Suprapubic skin (tissue), 4 donors: Measurements from ENCODE around the gene BAIAP2. TPM values are rescaled to one million over a fixed set of nuclear protein-coding genes. Genes with fewer than 3 reads are reported as not detected.

Experiments
- DNase-seq, 2 donors: peaks; one replicate each; pipeline ENCODE4 v3.0.0-alpha.2; 2019; ENCODE audit warnings: low spot score in 2 of 2
- H3K27ac ChIP-seq: fragments of 200-600 bp; sonication (generic); one replicate; pipeline ENCODE4 v1.5.1; 2019
- H3K27me3 ChIP-seq: fragments of 200-600 bp; sonication (generic); one replicate; pipeline ENCODE4 v1.5.1; 2019
- H3K36me3 ChIP-seq: fragments of 200-600 bp; sonication (generic); one replicate; pipeline ENCODE4 v1.5.1; 2019
- H3K4me1 ChIP-seq: fragments of 200-600 bp; sonication (generic); one replicate; pipeline ENCODE4 v1.5.1; 2019
- H3K4me3 ChIP-seq: fragments of 200-600 bp; sonication (generic); one replicate; pipeline ENCODE4 v1.5.1; 2019; ENCODE audit warnings: mild to moderate bottlenecking
- H3K9me3 ChIP-seq: fragments of 200-600 bp; sonication (generic); one replicate; pipeline ENCODE4 v1.5.1; 2019
- EP300 ChIP-seq: sonication (generic); formaldehyde crosslinking; IDR thresholded peaks from one replicate; pipeline ENCODE4 v1.6.1; 2017; ENCODE audit warnings: antibody characterized with exemption
- POLR2A ChIP-seq, 2 donors: fragments of 450-650 bp; IDR thresholded peaks; one replicate each; pipeline ENCODE4 v1.6.1; 2017; ENCODE audit warnings: antibody characterized with exemption in 2 of 2, mild to moderate bottlenecking in 2 of 2, moderate library complexity in 2 of 2
- POLR2AphosphoS5 ChIP-seq, 3 donors: sonication (generic); formaldehyde crosslinking; IDR thresholded peaks; one replicate each; pipeline ENCODE4 v1.6.1; 2017; ENCODE audit warnings: antibody characterized with exemption in 3 of 3
- WGBS: methylation state at CpG from one replicate; pipeline ENCODE4 v1.1.5; 2018; 5-methylcytosine and 5-hydroxymethylcytosine counted together
- total RNA-seq, 4 donors: library from RNA; depleted of rRNA; stranded (reverse); fragments of >200 nt; gene quantifications; one replicate each; pipeline ENCODE4 v1.1.0, GENCODE V29; 2016
- TF ChIP-seq, protein P1 (sequence below), 2 donors: fragments of 200-600 bp in 1 of 2; fragments of 450-650 bp in 1 of 2; sonication (generic) in 1 of 2; IDR thresholded peaks; one replicate each; pipeline ENCODE4 v1.5.1; 2016 to 2019; ENCODE audit warnings: antibody characterized with exemption in 2 of 2, mild to moderate bottlenecking in 1 of 2, moderate library complexity in 1 of 2

Gene BAIAP2
- total RNA-seq, 4 donors from 2014 or later, result 214 to 283 (median 260) TPM

DNA sequence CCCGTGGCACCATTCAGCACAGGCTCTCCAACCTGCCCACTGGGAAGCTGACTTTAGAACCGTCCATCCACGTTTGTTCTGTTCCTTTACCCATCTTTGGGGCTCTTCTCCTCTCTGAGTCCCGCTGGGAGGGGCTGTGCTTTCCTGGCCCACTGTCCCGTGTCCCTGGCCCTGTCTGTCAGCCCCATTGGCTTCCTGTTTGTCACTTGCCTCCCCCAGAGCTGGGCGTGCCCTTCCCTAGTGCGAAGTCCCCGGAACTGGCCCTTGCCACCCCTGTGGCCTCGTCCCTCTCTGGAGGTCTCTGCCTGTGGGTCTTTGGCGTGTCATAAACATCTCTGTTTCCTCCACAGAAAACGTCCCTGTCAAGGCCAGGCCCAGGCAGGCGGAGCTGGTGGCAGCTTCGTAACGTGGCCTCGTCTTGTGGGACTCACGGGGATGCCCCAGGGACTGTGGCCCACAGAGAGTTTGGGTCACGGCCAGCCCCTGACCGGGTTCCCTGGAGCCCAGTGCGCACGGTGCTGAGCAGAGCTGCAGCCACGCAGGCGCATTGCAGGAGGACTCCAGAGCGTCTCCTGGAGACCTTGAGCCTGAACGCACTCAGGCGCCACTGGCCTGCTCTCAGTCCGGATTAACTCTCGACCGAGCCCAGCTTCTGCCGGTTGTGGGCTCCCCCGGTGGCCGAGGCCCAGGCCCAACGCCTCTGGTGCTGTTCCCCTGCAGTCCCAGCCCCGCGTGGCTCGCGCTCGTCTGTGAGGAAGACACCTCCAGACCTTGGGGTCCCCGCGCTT, 36.0 kb upstream of the BAIAP2 start:
- H3K27ac ChIP-seq, result no peak overlapping the region

DNA sequence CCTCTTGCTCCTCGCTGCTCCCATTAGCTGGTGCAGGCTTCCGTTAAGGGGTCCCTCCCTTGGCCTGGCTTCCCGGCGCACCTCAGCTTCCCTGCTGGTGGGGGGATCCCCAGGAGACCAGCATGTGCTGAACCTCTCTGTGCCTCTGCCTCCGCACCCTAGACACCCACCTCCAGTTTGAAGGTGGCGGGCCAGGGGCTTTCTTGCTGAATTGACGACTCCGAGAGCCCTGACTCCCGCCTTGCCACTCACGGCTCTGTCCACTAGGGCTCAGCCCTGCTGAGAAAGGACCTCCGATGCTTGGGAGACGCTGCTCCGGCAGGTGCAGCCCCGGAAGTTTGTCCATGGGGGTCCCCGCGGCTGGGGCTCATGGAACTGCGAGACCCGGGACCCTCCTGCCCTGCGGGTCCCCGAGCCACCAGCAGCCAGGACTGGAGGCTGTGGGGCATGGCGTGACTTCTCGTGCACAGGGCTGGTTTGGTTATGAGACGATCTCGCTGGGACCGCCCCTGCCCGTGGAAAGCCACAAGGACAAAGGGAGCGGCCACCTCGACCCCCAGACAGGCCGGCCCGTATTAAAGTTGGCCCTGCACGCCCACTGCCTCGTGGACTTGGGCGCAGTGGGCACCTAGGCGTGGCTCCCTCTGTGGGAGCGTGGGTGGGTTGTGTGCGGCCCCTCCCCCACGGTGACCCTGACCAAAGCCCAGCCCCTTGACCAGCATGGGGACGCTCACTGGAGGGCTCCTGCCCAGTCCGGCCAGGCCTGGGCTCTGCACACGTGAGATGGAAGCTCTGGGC, 35.2 kb upstream of the BAIAP2 start:
- Histone ChIP-seq H3K4me1 (peaks cover 39% of the 10 kb centered on the region), H3K27ac (no peak overlapping the region), H3K27me3 (peaks cover 17% of the 10 kb centered on the region), H3K36me3 (peaks cover 56% of the 10 kb centered on the region), H3K4me3 (no peak overlapping the region), H3K9me3 (no peaks in the 10 kb centered on the region)
- TF ChIP-seq POLR2AphosphoS5 (IDR thresholded peaks at IDR 0.05) (no peak), POLR2A (IDR thresholded peaks at IDR 0.05) (no peak), EP300 (no peak)
- TF ChIP-seq, protein P1, sequence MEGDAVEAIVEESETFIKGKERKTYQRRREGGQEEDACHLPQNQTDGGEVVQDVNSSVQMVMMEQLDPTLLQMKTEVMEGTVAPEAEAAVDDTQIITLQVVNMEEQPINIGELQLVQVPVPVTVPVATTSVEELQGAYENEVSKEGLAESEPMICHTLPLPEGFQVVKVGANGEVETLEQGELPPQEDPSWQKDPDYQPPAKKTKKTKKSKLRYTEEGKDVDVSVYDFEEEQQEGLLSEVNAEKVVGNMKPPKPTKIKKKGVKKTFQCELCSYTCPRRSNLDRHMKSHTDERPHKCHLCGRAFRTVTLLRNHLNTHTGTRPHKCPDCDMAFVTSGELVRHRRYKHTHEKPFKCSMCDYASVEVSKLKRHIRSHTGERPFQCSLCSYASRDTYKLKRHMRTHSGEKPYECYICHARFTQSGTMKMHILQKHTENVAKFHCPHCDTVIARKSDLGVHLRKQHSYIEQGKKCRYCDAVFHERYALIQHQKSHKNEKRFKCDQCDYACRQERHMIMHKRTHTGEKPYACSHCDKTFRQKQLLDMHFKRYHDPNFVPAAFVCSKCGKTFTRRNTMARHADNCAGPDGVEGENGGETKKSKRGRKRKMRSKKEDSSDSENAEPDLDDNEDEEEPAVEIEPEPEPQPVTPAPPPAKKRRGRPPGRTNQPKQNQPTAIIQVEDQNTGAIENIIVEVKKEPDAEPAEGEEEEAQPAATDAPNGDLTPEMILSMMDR (IDR thresholded peaks at IDR 0.05), result no peak
- 100% methylated on average over 4 of the region's 40 CpGs for WGBS
- peak in 1 of 2 donors; percentile 63 for DNase-seq

More for the DNA sequence above, 36.0 kb upstream of the BAIAP2 start:
- Histone ChIP-seq H3K36me3 (peaks cover 56% of the 10 kb centered on the region), H3K4me1 (peaks cover 38% of the 10 kb centered on the region), H3K9me3 (no peaks in the 10 kb centered on the region), H3K4me3 (no peak overlapping the region), H3K27me3 (peaks cover 9% of the 10 kb centered on the region)
- TF ChIP-seq EP300 (no peak), POLR2AphosphoS5 (IDR thresholded peaks at IDR 0.05) (no peak), POLR2A (IDR thresholded peaks at IDR 0.05) (no peak)
- TF ChIP-seq, protein P1 (IDR thresholded peaks at IDR 0.05), result no peak
- 89% methylated on average over 36 of the region's 39 CpGs for WGBS
- DNase-seq, result peak in 1 of 2 donors; percentile 59

DNA sequence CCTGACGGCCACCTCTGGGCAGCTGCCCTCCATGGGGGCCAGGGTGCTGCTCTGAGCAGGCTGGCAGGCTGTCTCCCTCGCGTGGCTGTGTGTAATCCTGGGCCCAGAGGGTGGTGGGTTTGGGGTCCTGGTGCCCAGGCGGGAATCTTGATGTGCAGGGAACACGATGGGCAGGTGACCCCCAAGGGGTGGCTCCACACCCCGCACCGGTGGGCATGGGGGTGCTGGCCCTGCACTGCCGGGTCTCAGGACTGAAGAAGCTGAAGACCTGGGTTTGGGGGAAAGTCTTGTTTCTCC, 34.7 kb upstream of the BAIAP2 start:
- 94% methylated on average over 7 of the region's 8 CpGs for WGBS
- peaks cover 50% of the 10 kb centered on the region for H3K36me3 ChIP-seq

DNA sequence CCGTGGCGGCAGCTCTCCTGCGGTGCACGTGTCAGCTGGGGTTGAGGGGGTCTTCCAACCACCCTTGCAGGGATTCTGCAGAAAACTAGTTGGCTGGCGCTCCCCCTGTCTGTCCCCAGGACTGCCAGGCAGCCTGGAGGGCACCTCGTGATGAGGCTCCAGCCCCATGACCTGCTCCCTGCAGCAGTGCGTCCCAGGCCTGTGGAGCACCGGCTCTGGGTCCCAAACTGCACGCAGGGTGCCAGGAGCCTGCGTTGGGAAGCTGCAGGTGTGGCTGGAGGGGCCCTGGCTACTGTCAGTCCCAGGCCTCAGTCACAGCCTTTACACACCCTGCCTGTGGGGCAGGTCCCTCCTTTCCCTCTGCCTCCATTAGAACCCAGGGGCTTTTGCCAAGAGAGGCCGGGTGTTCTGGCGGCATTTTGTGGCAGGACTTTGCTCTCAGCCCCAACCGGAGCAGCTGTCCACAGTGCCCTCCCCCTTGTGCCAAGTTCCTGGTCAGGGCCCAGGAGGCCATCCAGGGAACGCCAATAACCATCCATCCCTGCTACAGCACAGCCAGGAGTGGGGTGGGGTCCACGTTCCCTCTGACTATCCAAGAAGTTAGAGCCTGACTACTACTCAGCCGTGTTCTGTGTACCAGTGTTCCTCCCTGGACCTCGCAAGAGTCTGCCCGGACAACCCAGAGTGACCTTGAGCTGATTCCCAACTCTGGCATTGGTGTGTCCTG, 34.2 kb upstream of the BAIAP2 start:
- Histone ChIP-seq H3K4me3 (no peak overlapping the region), H3K9me3 (no peaks in the 10 kb centered on the region), H3K27ac (no peak overlapping the region), H3K36me3 (peaks cover 45% of the 10 kb centered on the region), H3K4me1 (peaks cover 31% of the 10 kb centered on the region), H3K27me3 (peaks cover 24% of the 10 kb centered on the region)
- TF ChIP-seq POLR2AphosphoS5 (IDR thresholded peaks at IDR 0.05) (no peak), POLR2A (IDR thresholded peaks at IDR 0.05) (no peak), EP300 (no peak)
- TF ChIP-seq, protein P1 (IDR thresholded peaks at IDR 0.05), result no peak
- DNase-seq, result no peak
- 47% methylated on average over 7 of the region's 18 CpGs for WGBS

More for the DNA sequence above, 34.7 kb upstream of the BAIAP2 start:
- no peaks in the 10 kb centered on the region for H3K9me3 ChIP-seq
- peaks cover 22% of the 10 kb centered on the region for H3K27me3 ChIP-seq
- TF ChIP-seq POLR2A (IDR thresholded peaks at IDR 0.05) (no peak), EP300 (no peak), POLR2AphosphoS5 (IDR thresholded peaks at IDR 0.05) (no peak)
- TF ChIP-seq, protein P1 (IDR thresholded peaks at IDR 0.05), result no peak
- H3K4me1 ChIP-seq, result peaks cover 34% of the 10 kb centered on the region
- DNase-seq, result peak in 1 of 2 donors; percentile 60
- H3K4me3 ChIP-seq, result no peak overlapping the region
- no peak overlapping the region for H3K27ac ChIP-seq

DNA sequence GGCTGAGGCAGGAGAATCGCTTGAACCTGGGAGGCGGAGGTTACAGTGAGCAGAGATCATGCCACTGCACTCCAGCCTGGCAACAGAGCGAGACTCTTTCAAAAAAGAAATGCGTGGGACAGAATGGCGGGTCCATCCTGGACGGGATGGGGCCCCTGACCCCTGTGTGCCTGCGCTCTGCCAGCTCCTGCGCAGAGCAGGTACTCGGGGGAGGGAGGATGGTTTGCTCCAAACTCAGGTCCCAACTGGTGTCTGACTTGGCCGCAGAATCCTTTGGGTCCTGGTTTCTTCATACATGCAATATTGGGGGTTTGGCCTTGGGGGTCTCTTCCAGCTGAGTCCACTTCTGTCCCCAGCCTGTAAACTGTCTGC, 33.0 kb upstream of the BAIAP2 start:
- DNase-seq, result no peak
- H3K4me3 ChIP-seq, result no peak overlapping the region
- H3K4me1 ChIP-seq, result peaks cover 31% of the 10 kb centered on the region
- WGBS, result 77% methylated on average over 10 of the region's 10 CpGs
- no peaks in the 10 kb centered on the region for H3K9me3 ChIP-seq
- H3K27me3 ChIP-seq, result peaks cover 24% of the 10 kb centered on the region
- TF ChIP-seq POLR2AphosphoS5 (IDR thresholded peaks at IDR 0.05) (no peak), POLR2A (IDR thresholded peaks at IDR 0.05) (no peak), EP300 (no peak)
- TF ChIP-seq, protein P1 (IDR thresholded peaks at IDR 0.05), result no peak
- no peak overlapping the region for H3K27ac ChIP-seq
- peaks cover 33% of the 10 kb centered on the region for H3K36me3 ChIP-seq
